Nephron (organoid): ENCODE results near the gene RHCE.
"Not testable (repeated sequence)": the region's sequence is repeated elsewhere in the genome, so short reads cannot be mapped to it uniquely, and the experiment has no call there.

Experiments used
- H3K27ac Mint-ChIP-seq, 3 experiments: 2 replicates each; pipeline ENCODE4 v1.8.0; 2020; ENCODE audit warnings: mixed read lengths in 3 of 3, mild to moderate bottlenecking in 2 of 3, moderate library complexity in 1 of 3
- H3K27me3 Mint-ChIP-seq: 2 replicates; pipeline ENCODE4 v1.8.0; 2021; ENCODE audit warnings: low read depth, mild to moderate bottlenecking, moderate library complexity, mixed read lengths
- H3K36me3 Mint-ChIP-seq: 2 replicates; pipeline ENCODE4 v1.8.0; 2020; ENCODE audit warnings: low read depth, mixed read lengths
- H3K4me1 Mint-ChIP-seq: 2 replicates; pipeline ENCODE4 v1.8.0; 2020; ENCODE audit warnings: mixed read lengths
- H3K4me3 Mint-ChIP-seq, 3 experiments: 2 replicates each; pipeline ENCODE4 v1.8.0; 2020; ENCODE audit warnings: mild to moderate bottlenecking in 3 of 3, mixed read lengths in 3 of 3, moderate library complexity in 2 of 3
- H3K9me3 Mint-ChIP-seq: 2 replicates; pipeline ENCODE4 v1.8.0; 2020; ENCODE audit warnings: mixed read lengths
- CTCF ChIP-seq, 3 experiments: fragments of 200-600 bp; sonication (generic); IDR thresholded peaks; one replicate each; pipeline ENCODE4 v1.5.0; 2021; ENCODE audit warnings: antibody characterized with exemption in 3 of 3; ENCODE audit not compliant: unreplicated experiment in 3 of 3

Gene RHCE

GRCh38 chr1:25461849-25462248 is 41.2 kb upstream of the RHCE start:
- Mint-ChIP-seq H3K27ac (no peak overlapping the region), H3K4me1 (no peaks in the 10 kb centered on the region), H3K9me3 (no peaks in the 10 kb centered on the region), H3K36me3 (peaks cover 73% of the 10 kb centered on the region), H3K4me3 (no peak overlapping the region), H3K27me3 (no peaks in the 10 kb centered on the region)
- no peak for TF ChIP-seq CTCF (IDR thresholded peaks at IDR 0.05; ENCODE audit: unreplicated experiment in 3 of 3)

- H3K4me1 Mint-ChIP-seq = not testable (repeated sequence)
These were observed 40.2 kb upstream of the RHCE start for GRCh38 chr1:25460816-25461215.

DNA sequence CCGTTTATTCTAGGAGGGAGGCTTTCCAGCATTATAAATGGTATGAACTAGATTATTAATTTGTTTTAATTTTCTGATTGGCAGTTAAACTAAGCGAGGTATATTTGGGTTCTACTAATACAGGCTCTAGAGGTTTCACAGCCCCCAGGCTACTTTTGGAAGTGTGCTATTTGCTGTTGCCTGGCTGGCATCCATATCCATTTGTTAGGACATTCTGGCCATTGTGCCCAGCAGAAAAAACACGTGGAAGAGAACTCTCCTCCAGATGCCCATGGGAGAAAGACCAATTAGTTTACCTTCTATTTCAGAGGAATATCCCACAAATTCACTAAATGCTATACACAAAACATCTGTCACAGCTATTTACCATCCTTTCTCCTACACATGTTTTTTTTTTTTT is 39.4 kb upstream of the RHCE start:
- Mint-ChIP-seq H3K36me3 (peaks cover 73% of the 10 kb centered on the region), H3K27ac (no peak overlapping the region), H3K4me3 (no peak overlapping the region), H3K27me3 (no peaks in the 10 kb centered on the region), H3K9me3 (no peaks in the 10 kb centered on the region), H3K4me1 (no peaks in the 10 kb centered on the region)
- TF ChIP-seq CTCF (IDR thresholded peaks at IDR 0.05; ENCODE audit: unreplicated experiment in 3 of 3) = no peak

More at GRCh38 chr1:25460816-25461215, 40.2 kb upstream of the RHCE start:
- not testable (repeated sequence) for H3K4me3 Mint-ChIP-seq, H3K9me3 Mint-ChIP-seq, H3K27me3 Mint-ChIP-seq, H3K27ac Mint-ChIP-seq
- peaks cover 76% of the 10 kb centered on the region for H3K36me3 Mint-ChIP-seq

GRCh38 chr1:25458541-25459298 is 38.1 kb upstream of the RHCE start:
- Mint-ChIP-seq H3K36me3 (peaks cover 74% of the 10 kb centered on the region), H3K4me3 (no peak overlapping the region)

DNA sequence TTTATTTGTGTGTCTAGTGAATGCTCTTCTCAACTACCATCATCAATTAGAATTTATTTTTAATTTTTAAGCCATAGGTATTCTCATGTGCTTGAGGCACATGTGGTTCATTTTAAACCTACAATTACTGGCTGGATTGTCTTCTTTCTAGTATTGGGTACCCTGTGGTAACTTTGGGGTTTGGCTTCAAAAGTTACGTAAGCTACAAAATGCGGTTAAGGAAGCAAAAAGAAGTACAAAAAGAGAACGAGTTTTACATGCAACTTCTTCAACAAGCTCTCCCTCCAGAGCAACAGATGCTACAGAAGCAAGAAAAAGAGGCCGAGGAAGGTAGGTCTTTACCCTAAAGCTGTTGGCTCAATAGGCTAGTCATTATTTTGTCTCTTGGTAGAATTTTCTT is 35.9 kb upstream of the RHCE start:
- Mint-ChIP-seq H3K4me3 (no peak overlapping the region), H3K36me3 (peaks cover 64% of the 10 kb centered on the region), H3K27ac (no peak overlapping the region), H3K4me1 (no peaks in the 10 kb centered on the region), H3K9me3 (no peaks in the 10 kb centered on the region), H3K27me3 (no peaks in the 10 kb centered on the region)
- no peak for TF ChIP-seq CTCF (IDR thresholded peaks at IDR 0.05; ENCODE audit: unreplicated experiment in 3 of 3)

More at GRCh38 chr1:25458541-25459298, 38.1 kb upstream of the RHCE start:
- Mint-ChIP-seq H3K9me3 (no peaks in the 10 kb centered on the region), H3K4me1 (no peaks in the 10 kb centered on the region), H3K27me3 (no peaks in the 10 kb centered on the region), H3K27ac (no peak overlapping the region)
- no peak for TF ChIP-seq CTCF (IDR thresholded peaks at IDR 0.05; ENCODE audit: unreplicated experiment in 3 of 3)

DNA sequence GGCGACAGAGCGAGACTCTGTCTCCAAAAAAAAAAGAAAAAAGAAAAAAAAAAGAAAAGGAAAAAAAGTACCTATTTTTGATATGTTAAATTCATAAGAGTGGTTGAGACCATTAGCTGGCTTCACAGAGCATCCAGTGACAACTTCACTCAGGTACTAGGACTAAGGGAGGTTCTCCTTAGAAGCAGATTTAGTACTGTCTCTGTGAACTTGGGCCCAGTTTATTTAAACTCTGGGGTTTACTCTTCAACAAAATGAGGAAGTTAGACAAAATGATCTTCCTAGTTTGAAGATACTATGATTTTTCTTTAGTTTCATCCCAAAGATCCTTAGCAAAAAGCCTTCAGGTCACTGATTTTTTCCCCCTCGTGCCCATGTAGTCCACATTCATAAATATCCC is 31.3 kb upstream of the RHCE start:
- Mint-ChIP-seq H3K27me3 (no peaks in the 10 kb centered on the region), H3K9me3 (no peaks in the 10 kb centered on the region), H3K4me3 (no peak overlapping the region), H3K4me1 (peaks cover 3% of the 10 kb centered on the region), H3K27ac (no peak overlapping the region), H3K36me3 (peaks cover 37% of the 10 kb centered on the region)
- no peak for TF ChIP-seq CTCF (IDR thresholded peaks at IDR 0.05; ENCODE audit: unreplicated experiment in 3 of 3)
